Left ventricle myocardium inferior (tissue), 1 donor: ENCODE results near the gene DRAM1. TPM values are rescaled to one million over a fixed set of nuclear protein-coding genes. Genes with fewer than 3 reads are reported as not detected.

Experiments used
- DNase-seq: peaks from one replicate; pipeline ENCODE4 v3.0.0-alpha.2; 2020
- H3K27ac ChIP-seq: fragments of 200-600 bp; replicated peaks from 2 replicates; pipeline ENCODE4 v1.8.0; 2021
- H3K27me3 ChIP-seq: fragments of 200-600 bp; 2 replicates; pipeline ENCODE4 v1.8.0; 2021; ENCODE audit warnings: low read depth
- H3K36me3 ChIP-seq: fragments of 200-600 bp; 2 replicates; pipeline ENCODE4 v1.8.0; 2021
- H3K4me1 ChIP-seq: fragments of 200-600 bp; 2 replicates; pipeline ENCODE4 v1.8.0; 2021
- H3K4me3 ChIP-seq: fragments of 200-600 bp; 2 replicates; pipeline ENCODE4 v1.8.0; 2021; ENCODE audit warnings: mild to moderate bottlenecking, moderate library complexity
- H3K9me3 ChIP-seq: fragments of 200-600 bp; replicated peaks from 2 replicates; pipeline ENCODE4 v1.8.0; 2021
- CTCF ChIP-seq: fragments of 200-600 bp; IDR thresholded peaks from 2 replicates; pipeline ENCODE4 v1.8.0; 2021; ENCODE audit warnings: antibody characterized with exemption, mild to moderate bottlenecking, borderline replicate concordance
- intact Hi-C: fragments of 100-400 bp; cut with micrococcal nuclease; formaldehyde crosslinking; loops from one replicate; pipeline ENCODE4 v1.11.0; 2022
- total RNA-seq: library from RNA; stranded (reverse); fragmentation: NEBNext Ultra II Directional; extraction: Animal tissue kit (Norgen Biotek cat#: 25700); gene quantifications from one replicate; pipeline ENCODE4 v1.2.1, GENCODE V29; 2021
- donor health status: DM: no; HTN: yes; CAD: no; lungs with severe emphysema.

Gene DRAM1
- total RNA-seq, 1 donor from 2014 or later, result 5.3 TPM

- no peak for DNase-seq
- intact Hi-C loops, result no loop called here
- H3K36me3 ChIP-seq, result no peaks in the 10 kb centered on the region
- no peak for TF ChIP-seq CTCF
- H3K27ac ChIP-seq, result no peak overlapping the region
- no peak overlapping the region for H3K4me3 ChIP-seq
- H3K4me1 ChIP-seq, result no peaks in the 10 kb centered on the region
- no peaks in the 10 kb centered on the region for H3K9me3 ChIP-seq
- H3K27me3 ChIP-seq, result peaks cover 9% of the 10 kb centered on the region
Measured at GRCh38 chr12:101931498-101932326, 54.3 kb downstream of the DRAM1 start.

GRCh38 chr12:101933866-101934514 lies 56.6 kb downstream of the DRAM1 start:
- Histone ChIP-seq H3K4me3 (no peak overlapping the region), H3K9me3 (no peaks in the 10 kb centered on the region), H3K27ac (peak overlapping the region; percentile 51), H3K36me3 (no peaks in the 10 kb centered on the region), H3K27me3 (peaks cover 18% of the 10 kb centered on the region), H3K4me1 (peaks cover 4% of the 10 kb centered on the region)
- DNase-seq, result no peak
- TF ChIP-seq CTCF, result no peak
- intact Hi-C loops, result no loop called here

- H3K36me3 ChIP-seq, result no peaks in the 10 kb centered on the region
- peaks cover 4% of the 10 kb centered on the region for H3K4me1 ChIP-seq
- intact Hi-C loops, result no loop called here
- DNase-seq, result peak; percentile 65
- H3K27ac ChIP-seq, result peak overlapping the region; percentile 71
- H3K9me3 ChIP-seq, result no peaks in the 10 kb centered on the region
- H3K27me3 ChIP-seq, result peaks cover 18% of the 10 kb centered on the region
- no peak for TF ChIP-seq CTCF
- H3K4me3 ChIP-seq, result no peak overlapping the region
Measured at GRCh38 chr12:101935890-101936746, 58.7 kb downstream of the DRAM1 start.

- Histone ChIP-seq H3K36me3 (no peaks in the 10 kb centered on the region), H3K9me3 (no peaks in the 10 kb centered on the region), H3K4me1 (peaks cover 4% of the 10 kb centered on the region), H3K27ac (peak overlapping the region; percentile 71), H3K27me3 (peaks cover 18% of the 10 kb centered on the region), H3K4me3 (no peak overlapping the region)
- TF ChIP-seq CTCF, result no peak
- DNase-seq, result no peak
- intact Hi-C loops, result no loop called here
Measured at GRCh38 chr12:101939306-101939705, 61.9 kb downstream of the DRAM1 start.

GRCh38 chr12:101939856-101940265 lies 62.5 kb downstream of the DRAM1 start:
- DNase-seq, result no peak
- Histone ChIP-seq H3K27ac (peak overlapping the region; percentile 71), H3K4me1 (peaks cover 4% of the 10 kb centered on the region), H3K27me3 (peaks cover 18% of the 10 kb centered on the region), H3K4me3 (no peak overlapping the region), H3K9me3 (no peaks in the 10 kb centered on the region), H3K36me3 (no peaks in the 10 kb centered on the region)
- peak; percentile 72 for TF ChIP-seq CTCF
- intact Hi-C loops, result no loop called here
